Testis (tissue), 2 donors: ENCODE results near the gene TIMM13.
"Not testable (repeated sequence)": the region's sequence is repeated elsewhere in the genome, so short reads cannot be mapped to it uniquely, and the experiment has no call there.

Source experiments
- POLR2A ChIP-seq: fragments of 450-650 bp; IDR thresholded peaks from one replicate; pipeline ENCODE4 v1.6.1; 2017; ENCODE audit warnings: antibody characterized with exemption, mild to moderate bottlenecking, moderate library complexity
- TF ChIP-seq, protein P1 (sequence below), 3 experiments: fragments of 450-650 bp in 2 of 3; fragments of 200-600 bp in 1 of 3; sonication (generic) in 1 of 3; IDR thresholded peaks; one replicate each; pipeline ENCODE4 v1.5.1; 2016 to 2019; ENCODE audit warnings: antibody characterized with exemption in 3 of 3, mild to moderate bottlenecking in 2 of 3, moderate library complexity in 1 of 3

DNA sequence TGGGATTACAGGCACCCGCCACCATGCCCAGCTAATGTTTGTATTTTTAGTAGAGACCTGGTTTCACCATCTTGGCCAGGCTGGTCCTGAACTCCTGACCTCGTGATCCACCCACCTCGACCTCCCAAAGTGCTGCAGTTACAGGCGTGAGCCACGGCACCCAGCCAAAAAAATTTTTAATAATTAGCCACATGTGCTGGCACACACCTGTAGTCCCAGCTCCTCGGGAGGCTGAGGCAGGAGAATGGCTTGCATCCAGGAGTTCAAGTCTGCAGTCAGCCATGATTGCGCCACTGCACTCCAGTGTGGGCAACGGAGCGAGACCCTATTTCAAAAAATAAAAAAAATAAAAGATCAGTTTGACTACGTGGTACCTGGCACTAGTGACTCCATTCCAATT, 31.4 kb upstream of the TIMM13 start:
- TF ChIP-seq, protein P1, sequence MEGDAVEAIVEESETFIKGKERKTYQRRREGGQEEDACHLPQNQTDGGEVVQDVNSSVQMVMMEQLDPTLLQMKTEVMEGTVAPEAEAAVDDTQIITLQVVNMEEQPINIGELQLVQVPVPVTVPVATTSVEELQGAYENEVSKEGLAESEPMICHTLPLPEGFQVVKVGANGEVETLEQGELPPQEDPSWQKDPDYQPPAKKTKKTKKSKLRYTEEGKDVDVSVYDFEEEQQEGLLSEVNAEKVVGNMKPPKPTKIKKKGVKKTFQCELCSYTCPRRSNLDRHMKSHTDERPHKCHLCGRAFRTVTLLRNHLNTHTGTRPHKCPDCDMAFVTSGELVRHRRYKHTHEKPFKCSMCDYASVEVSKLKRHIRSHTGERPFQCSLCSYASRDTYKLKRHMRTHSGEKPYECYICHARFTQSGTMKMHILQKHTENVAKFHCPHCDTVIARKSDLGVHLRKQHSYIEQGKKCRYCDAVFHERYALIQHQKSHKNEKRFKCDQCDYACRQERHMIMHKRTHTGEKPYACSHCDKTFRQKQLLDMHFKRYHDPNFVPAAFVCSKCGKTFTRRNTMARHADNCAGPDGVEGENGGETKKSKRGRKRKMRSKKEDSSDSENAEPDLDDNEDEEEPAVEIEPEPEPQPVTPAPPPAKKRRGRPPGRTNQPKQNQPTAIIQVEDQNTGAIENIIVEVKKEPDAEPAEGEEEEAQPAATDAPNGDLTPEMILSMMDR (IDR thresholded peaks at IDR 0.05), result not testable (repeated sequence)
- TF ChIP-seq POLR2A, result not testable (repeated sequence)
